GM18499 (cell line): ENCODE results near the gene MELK.
"Not testable (repeated sequence)": the region's sequence is repeated elsewhere in the genome, so short reads cannot be mapped to it uniquely, and the experiment has no call there.

Experiments used
- ATAC-seq: cut with Tn5 transposase; IDR thresholded peaks from one replicate; pipeline ENCODE4 v1.9.1; 2021; ENCODE audit warnings: moderate number of reproducible peaks; ENCODE audit not compliant: insufficient read depth, unreplicated experiment

MELK gene

DNA sequence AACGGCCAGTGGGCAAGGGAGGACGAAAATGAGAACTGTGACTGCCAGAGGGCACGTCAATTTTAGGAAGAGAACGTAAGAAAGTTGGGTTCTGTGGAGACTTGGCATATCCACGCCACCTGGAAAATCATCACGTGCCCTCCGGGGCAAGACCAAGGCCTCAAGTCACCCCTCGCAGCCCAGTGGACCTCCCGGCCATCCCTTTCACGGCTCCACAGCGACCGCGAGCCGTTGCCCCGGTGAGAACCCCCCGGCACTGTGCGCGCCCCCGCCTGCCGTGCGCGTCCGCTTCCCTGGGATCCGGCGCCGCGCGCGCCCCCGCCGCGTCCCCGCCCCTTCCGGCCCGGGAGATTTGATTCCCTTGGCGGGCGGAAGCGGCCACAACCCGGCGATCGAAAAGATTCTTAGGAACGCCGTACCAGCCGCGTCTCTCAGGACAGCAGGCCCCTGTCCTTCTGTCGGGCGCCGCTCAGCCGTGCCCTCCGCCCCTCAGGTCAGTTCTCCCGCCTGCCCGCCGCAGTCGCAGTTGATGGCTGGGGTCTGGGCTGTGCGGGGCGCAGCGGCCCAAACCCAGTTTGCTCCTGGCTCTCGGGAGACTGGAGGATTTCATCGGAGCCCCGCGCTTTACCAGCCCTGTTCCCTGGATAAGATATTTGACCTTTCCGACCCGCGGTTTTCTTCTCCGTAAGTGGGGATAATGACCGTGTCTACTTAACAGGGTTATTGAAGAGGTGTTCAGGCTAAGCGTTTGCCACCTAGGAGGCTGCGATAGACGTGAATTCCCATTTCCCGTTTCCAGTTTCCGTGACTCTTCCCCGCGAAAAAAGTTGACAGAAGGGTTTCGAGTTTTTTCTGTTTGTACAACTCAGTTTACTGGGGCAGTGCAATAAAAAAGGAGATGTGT is at the start of gene MELK:
TSS of gene MELK (plus strand) at position 381 of the 904 bp plus-strand sequence. CDS start 8,787 bp downstream, outside the sequence.
- ATAC-seq = no peak

DNA sequence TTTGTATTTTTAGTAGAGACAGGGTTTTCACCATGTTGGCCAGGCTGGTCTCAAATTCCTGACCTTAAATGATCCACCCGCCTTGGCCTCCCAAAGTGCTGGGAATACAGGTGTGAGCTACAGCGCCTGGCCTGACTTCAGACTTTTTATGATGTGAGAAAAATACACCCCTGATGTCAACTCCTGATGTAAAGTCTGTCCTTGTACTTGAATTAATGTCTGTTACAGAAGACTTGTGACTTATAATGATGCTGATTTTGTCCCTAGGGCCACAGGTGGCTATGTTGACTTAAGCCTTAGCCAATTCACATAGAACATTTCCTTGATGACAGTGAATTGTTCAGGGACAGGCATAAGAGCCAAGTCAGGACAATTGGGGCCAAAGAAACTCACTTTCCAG is 42.5 kb upstream of the MELK start:
- ATAC-seq = no peak

DNA sequence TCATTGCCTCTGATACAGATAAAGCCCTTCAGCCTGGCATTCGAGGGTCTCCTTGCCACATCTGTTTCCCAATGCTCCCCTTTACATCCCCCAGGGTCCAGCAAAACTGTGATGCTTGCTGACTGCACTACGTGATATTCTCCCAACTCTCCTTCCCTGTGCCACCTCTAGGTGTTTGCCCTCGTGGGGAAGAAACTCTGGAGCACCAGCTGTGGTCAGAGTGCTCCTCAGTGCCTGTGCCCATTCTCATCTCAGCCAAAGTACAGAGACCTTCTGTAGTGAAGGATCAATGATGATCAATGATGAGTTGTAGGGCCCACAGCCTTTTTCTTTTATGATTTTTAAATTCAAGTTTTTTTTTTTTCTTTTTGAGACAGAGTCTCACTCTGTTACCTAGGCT is 40.3 kb upstream of the MELK start:
- no peak for ATAC-seq

DNA sequence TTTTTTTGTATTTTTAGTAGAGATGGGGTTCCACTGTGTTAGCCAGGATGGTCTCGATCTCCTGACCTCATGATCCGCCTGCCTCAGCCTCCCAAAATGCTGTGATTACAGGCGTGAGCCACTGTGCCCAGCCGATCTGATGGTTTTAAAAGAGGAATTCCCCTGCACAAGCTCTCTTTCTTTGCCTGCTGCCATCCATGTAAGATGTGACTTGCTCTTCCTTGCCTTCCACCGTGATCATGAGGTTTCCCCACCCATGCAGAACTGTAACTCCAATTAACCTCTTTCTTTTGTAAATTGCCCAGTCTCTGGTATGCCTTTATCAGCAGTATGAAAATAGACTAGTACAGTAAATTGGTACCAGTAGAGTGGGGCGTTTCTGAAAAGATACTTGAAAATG is 39.0 kb upstream of the MELK start:
- ATAC-seq = not testable (repeated sequence)

DNA sequence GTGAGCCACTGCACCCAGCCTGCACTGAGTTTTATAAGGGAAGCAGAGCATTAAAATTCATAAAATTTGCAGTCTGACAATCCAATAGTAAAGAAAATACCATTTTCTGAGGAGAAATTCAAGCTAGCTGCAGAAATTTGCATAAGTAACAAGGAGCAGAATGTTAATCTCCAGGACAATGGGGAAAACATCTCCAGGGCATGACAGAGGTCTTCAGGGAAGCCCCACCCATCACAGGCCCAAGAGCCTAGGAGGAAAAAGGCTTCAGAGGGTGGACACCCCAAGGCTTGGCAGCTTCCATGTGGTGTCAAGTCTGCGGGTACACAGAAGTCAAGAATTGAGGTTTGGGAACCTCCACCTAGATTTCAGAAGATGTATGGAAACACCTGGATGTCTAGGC is 37.6 kb upstream of the MELK start:
- no peak for ATAC-seq

DNA sequence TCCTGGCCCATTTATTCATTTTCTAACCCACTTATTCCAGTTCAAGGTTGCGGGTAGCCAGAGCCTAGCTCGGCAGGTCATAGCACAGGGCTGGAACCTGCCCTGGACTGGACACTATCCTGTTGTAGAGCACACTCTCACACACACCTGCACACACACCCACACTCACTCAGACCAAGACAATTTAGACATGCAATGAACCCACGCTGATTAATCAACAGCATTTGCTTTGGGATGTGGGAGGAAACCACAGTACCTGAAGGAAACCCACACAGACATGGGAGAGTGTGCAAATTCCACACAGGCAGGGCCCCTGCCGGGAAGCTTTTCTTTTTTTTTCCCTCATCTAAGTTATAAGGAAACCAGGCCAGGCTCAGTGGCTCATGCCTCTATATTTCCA is 34.8 kb upstream of the MELK start:
- ATAC-seq = no peak

DNA sequence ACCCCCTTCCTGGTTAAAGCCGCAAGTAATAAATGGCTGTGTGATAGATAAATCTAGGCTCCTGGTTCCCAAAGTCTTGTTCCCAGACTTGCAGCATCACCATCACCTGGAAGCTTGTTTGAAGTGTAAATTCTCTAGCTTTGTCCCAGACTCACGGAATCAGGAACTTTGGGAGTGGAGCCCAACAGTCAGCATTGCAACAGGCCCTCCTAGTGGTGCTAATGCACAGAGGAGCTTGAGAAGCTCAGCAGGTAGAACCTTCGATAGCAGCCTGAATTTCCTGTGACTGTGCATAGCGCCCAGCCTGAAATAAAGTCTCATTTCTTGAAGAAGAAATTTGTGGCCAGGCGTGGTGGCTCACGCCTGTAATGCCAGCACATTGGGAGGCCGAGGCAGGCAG is 30.3 kb upstream of the MELK start:
- ATAC-seq = no peak

DNA sequence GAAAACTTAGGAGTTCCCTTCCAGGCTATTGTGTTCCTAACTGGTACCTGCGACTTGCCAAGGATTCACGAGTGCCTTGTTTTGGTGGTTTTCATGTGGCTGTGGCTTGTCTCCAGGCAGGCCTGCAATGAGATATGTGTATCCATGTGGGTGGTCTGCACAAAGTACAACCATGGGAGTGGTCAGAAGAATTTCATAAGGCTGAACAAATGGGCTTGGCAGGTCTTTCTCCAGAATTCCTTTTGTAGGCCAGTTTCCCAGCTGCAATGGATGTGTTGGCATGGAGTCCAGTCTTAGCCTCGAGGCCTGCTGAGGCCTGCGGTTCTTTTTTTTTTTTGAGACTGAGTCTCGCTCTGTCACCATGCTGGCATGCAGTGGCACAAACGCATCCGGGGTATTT is 28.8 kb upstream of the MELK start:
- no peak for ATAC-seq

DNA sequence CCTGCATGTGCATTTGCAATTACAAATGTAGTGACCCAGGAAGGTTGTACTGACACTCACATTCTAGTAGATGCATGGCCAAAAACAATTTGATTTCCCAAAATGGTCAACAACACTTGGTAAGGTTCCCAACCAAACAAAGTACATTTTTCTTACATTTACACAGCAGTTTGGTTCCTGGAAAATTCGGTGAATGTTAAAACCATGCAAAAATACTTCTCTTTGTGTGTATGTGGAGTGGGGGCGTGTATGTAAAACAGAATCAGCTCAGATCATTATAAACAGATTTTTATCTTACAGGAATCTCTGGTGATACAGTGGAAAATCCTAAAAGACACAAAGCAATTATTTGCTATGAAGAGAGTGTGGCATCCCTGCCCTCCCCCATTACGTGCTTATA is 25.1 kb upstream of the MELK start:
- ATAC-seq = no peak

DNA sequence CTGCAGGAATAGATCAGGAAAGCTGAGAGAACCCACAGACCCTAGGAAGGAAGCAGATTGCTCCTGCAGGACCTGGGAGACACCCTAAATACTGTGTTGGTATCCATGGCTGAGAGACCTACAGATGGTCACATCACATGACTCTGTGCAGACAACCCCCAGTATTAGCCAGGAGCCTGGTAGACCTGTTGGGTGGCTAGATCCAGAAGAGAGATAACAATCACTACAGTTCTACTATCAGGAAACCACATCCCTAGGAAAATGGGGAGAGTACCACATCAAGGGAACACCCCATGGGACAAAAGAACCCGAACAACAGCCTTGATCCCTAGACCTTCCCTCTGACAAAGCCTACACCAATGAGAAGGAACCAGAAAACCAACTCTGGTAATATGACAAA is 24.2 kb upstream of the MELK start:
- no peak for ATAC-seq

DNA sequence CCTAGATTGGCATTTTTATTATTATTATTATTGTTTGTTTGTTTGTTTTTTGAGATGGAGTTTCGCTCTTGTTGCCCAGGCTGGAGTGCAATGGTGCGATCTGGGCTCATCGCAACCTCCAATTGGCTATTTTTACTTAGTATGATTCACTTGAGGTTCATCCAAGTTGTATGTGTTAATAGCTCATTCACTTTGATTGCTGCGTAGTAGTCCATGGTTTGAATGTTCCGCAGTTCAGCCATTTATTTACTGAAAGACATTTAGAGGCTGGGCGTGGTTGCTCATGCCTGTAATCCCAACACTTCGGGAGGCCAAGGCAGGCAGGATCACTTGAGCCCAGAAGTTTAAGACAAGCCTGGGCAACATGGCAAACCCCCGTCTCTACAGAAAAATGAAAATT is 22.6 kb upstream of the MELK start:
- ATAC-seq = no peak

DNA sequence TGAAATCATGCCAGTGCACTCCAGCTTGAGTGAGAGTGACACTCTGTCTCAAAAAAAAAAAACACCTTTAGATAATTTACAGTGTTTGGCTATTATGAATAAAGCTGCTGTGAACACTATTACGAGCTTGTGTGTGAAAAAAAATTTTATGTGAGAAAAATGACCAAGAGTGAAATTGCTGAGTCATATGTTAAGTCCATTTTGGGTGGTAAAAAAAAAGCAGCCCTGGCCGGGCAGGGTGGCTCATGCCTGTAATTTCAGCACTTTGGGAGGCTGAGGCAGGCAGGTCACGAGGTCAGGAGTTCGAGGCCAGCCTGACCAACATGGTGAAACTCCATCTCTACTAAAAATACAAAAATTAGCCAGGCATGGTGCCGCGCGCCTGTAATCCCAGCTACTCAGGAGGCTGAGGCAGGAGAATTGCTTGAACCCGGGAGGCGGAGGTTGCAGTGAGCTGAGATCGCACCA is 22.0 kb upstream of the MELK start:
- ATAC-seq = peak; percentile 51

DNA sequence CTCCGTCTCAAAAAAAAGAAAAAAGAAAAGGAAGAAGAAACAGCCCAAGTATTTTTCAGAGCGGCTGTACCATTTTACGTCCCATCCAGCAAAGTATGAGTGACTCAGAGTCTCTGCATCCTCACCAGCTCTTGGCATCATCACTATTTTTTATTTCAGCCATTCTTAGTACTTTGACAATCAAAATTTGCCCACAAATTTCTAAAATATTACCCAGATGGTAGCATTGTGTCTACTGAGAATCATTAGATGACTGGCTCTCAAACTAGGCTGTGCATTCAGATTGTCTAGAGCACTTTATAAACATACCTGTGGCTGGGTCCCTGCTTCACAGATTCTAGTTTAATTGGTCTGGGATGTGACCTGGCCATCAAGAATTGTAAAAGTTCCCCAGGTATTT is 21.6 kb upstream of the MELK start:
- ATAC-seq = no peak

DNA sequence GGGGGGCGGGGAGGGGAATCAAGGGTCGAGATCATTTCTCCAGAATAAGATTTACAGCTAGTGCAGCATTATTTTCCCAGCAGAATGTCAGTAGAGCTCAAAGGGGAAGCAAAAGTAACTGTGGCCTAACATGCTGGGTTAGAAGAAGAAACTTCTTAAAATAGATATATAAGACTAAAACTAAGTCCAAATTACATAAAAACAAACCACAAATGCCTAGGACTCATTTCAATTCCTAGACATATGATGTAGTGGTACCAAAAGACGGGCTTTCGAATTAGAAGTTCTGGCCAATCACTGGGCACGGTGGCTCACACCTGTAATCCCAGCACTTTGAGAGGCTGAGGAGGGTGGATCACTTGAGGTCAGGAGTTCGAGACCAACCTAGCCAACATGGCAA is 20.8 kb upstream of the MELK start:
- no peak for ATAC-seq

DNA sequence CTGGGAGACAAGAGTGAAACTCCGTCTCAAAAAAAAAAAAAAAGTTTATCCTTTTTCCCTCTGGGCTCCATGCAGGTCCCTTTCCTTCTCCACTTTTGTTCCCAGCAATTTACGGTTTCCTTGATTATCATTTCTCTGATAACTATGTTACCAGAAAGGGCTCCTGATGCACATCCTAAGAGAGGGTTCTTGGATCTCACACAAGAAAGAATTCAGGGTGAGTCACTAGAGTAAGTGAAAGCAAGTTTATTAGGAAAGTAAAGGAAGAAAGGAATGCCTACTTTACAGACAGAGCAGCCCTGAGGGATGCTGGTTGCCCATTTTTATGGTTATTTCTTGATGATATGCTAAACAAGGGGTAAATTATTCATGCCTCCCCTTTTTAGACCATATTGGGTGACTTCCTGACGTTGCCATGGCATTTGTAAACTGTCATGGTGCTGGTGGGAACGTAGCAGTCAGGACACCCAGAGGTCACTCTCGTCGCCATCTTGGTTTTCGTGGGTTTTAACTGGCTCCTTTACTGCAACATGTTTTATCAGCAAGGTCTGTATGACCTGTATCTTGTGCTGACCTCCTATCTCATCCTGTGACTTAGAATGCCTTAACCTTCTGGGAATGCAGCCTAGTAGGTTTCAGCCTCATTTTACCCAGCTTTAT is 13.5 kb upstream of the MELK start:
- no peak for ATAC-seq

DNA sequence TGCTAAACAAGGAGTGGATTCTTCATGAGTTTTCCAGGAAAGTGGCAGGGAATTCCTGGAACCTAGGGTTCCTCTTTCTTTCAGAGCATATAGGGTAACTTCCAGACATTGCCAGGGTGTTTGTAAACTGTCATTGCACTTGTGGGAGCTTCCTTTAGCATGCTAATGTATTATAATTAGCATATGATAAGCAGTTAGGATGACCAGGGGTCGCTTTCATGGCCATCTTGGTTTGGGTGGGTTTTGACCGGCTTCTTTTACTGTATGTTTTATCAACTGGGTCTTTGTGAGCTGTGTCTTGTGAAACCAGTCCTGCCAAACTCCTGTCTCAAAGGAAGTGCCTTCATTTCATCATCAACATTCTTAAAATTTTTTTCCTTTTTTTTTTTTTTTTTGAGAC is 11.9 kb upstream of the MELK start:
- ATAC-seq = no peak

DNA sequence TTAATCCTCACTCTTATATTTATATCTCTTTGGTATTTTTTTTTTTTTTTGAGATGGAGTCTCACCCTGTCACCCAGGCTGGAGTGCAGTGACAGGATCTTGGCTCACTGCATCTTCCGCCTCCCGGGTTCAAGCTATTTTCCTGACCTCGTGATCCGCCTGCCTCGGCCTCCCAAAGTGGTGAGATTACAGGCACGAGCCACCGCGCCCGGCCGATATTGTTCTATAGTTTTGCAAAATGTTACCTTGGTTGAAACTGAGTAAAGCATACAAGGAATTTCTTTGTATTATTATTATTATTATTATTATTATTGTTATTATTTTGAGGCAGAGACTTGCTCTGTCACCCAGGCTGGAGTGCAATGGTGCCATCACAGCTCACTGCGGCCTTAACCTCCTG is 9.9 kb upstream of the MELK start:
- not testable (repeated sequence) for ATAC-seq

DNA sequence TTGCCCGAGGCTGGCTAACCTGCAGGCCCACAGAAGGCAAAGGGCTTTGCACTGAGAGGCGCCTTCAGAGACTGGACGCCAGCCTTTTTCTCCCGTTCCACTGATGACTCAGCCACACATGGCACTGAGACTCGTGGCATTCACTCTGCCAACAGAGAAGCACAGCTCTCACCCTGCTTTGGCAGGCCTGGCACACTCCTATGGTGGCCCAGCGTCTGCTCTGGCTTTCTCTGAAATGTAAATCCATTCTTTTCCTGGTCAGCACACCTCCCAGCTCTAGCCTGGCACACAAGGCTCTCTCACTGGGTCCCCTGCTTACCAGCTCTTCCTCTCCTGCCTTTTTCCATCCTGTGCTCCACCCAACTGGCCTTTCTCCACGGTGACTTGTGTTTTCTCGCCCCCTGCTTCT is 5.9 kb upstream of the MELK start:
- ATAC-seq = no peak

DNA sequence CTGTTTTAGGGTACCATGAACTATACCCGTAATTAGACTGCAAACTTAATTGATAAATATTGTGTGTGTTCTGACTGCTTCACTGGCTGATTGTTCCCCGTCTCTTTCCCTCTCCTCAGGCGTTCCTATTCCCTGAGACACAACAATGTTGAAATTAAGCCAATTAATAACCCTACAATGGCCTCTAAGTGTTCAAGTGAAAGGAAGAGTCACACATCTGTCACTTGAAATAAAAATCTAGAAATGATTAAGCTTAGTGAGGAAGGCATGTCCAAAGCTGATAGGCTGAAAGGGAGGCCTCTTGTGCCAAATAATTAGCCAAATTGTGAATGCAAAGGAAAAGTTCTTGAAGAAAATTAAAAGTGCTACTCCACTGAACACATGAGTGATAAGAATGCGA is 4.0 kb upstream of the MELK start:
- ATAC-seq = not testable (repeated sequence)

DNA sequence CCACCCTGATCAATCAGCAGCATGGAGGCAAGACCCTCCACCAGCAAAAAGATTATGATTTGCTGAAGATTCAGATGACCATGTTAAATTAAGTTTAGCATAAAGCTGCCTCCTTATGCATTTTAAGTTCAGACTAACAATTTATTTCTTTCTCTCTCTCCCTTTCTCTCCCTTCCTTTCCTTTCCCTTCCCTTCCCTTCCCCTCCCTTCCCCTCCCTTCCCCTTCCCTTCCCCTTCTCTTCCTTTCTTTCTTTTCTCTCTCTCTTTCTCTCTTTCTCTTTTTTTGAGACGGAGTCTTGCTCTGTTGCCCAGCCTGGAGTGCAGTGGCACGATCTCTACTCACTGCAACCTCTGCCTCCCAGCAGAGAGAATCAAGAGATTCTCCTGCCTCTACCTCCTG is 1.4 kb upstream of the MELK start:
- no peak for ATAC-seq

DNA sequence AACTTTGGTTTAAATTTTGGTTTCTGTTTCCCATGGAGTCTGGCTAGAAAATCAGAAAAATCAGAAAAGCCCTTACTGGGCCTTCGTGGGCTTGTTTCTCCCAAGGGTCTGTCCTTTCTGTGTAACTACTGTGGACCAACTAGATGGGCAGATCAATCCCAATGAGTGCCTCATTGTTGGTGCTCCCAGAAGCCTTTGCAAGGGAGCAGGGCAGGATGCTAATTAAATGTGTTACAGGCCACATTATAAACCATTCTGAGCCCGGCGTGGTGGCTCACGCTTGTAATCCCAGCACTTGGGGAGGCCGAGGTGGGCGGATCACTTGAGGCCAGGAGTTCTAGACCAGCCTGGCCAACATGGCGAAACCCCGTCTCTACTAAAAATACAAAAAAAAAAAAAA is 1.4 kb downstream of the MELK start:
- ATAC-seq = not testable (repeated sequence)

DNA sequence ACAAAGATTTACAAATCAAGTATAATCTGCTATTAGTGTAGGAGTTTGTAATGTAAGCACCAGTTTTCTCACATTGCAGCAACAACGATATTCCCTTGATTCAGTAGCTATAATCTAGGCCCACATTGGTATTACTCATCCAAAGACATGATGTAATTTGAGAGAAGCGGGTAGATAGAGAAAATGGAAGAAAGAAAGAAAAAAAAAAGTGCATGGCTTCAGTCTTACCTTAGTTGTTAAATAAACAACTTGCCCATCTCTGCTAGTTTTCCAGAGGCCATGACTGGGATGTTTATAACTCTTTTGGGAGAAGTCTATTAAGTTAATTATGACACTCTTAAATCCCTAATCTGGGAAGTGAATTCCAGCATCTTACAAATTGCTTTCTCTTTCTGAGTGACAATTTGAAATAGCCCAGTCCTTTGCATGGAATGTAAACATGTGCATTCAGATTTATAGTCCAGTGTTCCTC is 2.8 kb downstream of the MELK start:
- no peak for ATAC-seq
